Chondrocyte (in vitro differentiated cells): ENCODE data around the gene POP5. TPM values are rescaled to one million over a fixed set of nuclear protein-coding genes. Genes with fewer than 3 reads are reported as not detected.

Source experiments
- DNase-seq: peaks from one replicate; pipeline ENCODE4 v3.0.0; 2021; ENCODE audit warnings: mixed read lengths, low spot score
- H3K27ac Mint-ChIP-seq: one replicate; pipeline ENCODE4 v1.8.0; 2021; ENCODE audit warnings: mild to moderate bottlenecking, moderate library complexity, mixed read lengths; ENCODE audit not compliant: unreplicated experiment
- H3K27me3 Mint-ChIP-seq: 2 replicates; pipeline ENCODE4 v1.8.0; 2021; ENCODE audit warnings: low read depth, mixed read lengths
- H3K36me3 Mint-ChIP-seq: 2 replicates; pipeline ENCODE4 v1.8.0; 2021; ENCODE audit warnings: low read depth, mixed read lengths
- H3K4me1 Mint-ChIP-seq: 2 replicates; pipeline ENCODE4 v1.8.0; 2021; ENCODE audit warnings: low read depth, mild to moderate bottlenecking, mixed read lengths
- H3K4me3 Mint-ChIP-seq: one replicate; pipeline ENCODE4 v1.8.0; 2021; ENCODE audit warnings: mild to moderate bottlenecking, moderate library complexity, mixed read lengths; ENCODE audit not compliant: unreplicated experiment
- H3K9me3 Mint-ChIP-seq: 2 replicates; pipeline ENCODE4 v1.8.0; 2021; ENCODE audit warnings: low read depth, mixed read lengths
- total RNA-seq: library from RNA; stranded (reverse); gene quantifications from 3 replicates; pipeline ENCODE4 v1.2.1, GENCODE V29; 2021
- TF ChIP-seq, protein P1 (sequence below): fragments of 200-600 bp; sonication (generic); IDR thresholded peaks from 2 replicates; pipeline ENCODE4 v1.5.0; 2021; ENCODE audit warnings: antibody characterized with exemption, mild to moderate bottlenecking, moderate library complexity

The POP5 gene
- total RNA-seq, 1 donor from 2014 or later = 27.8 TPM

DNA sequence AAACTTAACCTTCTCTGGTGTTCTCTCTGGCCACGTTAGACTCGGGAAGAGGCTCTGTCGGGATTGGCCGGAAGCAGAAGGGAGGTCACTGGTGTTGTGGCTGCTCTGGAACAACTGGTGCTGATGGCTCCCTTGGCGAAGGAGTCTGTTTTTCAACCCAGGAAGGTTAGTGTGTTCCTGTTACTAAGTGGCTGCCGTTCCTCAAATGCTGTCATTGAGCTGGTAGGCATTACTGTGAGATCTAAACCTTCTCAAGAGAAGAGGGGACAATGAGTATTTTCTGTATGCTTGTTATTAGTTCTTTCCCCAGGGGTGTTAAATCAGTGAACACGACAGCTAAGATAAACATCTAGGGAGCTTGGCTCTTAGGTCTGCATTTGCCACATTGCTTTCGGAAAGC is 18.3 kb downstream of the POP5 start:
- no peaks in the 10 kb centered on the region for H3K9me3 Mint-ChIP-seq
- no peak overlapping the region for H3K27ac Mint-ChIP-seq
- H3K36me3 Mint-ChIP-seq = peaks cover 35% of the 10 kb centered on the region
- TF ChIP-seq, protein P1, sequence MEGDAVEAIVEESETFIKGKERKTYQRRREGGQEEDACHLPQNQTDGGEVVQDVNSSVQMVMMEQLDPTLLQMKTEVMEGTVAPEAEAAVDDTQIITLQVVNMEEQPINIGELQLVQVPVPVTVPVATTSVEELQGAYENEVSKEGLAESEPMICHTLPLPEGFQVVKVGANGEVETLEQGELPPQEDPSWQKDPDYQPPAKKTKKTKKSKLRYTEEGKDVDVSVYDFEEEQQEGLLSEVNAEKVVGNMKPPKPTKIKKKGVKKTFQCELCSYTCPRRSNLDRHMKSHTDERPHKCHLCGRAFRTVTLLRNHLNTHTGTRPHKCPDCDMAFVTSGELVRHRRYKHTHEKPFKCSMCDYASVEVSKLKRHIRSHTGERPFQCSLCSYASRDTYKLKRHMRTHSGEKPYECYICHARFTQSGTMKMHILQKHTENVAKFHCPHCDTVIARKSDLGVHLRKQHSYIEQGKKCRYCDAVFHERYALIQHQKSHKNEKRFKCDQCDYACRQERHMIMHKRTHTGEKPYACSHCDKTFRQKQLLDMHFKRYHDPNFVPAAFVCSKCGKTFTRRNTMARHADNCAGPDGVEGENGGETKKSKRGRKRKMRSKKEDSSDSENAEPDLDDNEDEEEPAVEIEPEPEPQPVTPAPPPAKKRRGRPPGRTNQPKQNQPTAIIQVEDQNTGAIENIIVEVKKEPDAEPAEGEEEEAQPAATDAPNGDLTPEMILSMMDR = no peak
- no peaks in the 10 kb centered on the region for H3K27me3 Mint-ChIP-seq
- H3K4me3 Mint-ChIP-seq = no peak overlapping the region
- no peak for DNase-seq
- H3K4me1 Mint-ChIP-seq = no peaks in the 10 kb centered on the region

DNA sequence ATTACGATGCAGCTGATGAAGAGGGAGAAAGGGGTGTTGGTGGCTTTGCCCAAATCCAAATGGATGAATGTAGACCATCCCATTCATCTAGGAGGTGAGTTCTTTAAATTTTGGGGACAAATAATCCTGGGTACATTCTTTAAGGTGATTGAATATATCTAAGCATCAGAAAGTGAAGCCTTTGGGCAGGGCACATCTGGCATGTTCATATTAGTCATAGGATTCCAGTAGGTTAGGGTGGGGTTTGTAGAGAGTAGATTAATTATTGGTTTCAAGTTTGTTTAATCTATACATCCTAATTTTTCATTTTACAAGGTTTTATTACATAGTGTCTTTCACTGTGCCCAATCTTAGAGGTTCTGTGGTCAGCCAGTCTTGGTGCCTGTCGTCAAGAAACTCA is 23.6 kb downstream of the POP5 start:
- H3K36me3 Mint-ChIP-seq = peaks cover 27% of the 10 kb centered on the region
- H3K4me3 Mint-ChIP-seq = no peak overlapping the region
- H3K4me1 Mint-ChIP-seq = peaks cover 7% of the 10 kb centered on the region
- no peak for DNase-seq
- no peaks in the 10 kb centered on the region for H3K9me3 Mint-ChIP-seq
- H3K27me3 Mint-ChIP-seq = no peaks in the 10 kb centered on the region
- TF ChIP-seq, protein P1 = no peak
- H3K27ac Mint-ChIP-seq = no peak overlapping the region

DNA sequence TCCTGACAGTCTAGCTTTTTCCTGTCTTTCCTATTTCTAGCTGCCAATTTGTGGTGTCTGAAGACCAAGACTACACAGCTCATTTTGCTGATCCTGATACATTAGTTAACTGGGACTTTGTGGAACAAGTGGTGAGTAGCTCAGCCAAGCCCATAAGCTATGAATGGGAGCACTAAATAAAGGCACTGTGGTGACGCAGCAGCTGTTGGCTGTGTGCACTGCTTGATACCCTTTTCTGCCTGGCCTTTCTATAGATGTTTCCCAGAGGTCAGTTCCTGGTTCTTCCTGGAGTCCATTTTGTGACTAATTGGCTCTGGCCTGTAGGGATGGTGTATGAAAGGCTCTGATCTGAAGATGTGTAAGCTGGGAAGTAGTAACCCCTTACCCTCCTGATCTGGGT is 26.5 kb downstream of the POP5 start:
- Mint-ChIP-seq H3K36me3 (peaks cover 22% of the 10 kb centered on the region), H3K27ac (no peak overlapping the region), H3K4me1 (peaks cover 7% of the 10 kb centered on the region), H3K4me3 (no peak overlapping the region), H3K9me3 (no peaks in the 10 kb centered on the region), H3K27me3 (no peaks in the 10 kb centered on the region)
- DNase-seq = no peak
- TF ChIP-seq, protein P1 = no peak

DNA sequence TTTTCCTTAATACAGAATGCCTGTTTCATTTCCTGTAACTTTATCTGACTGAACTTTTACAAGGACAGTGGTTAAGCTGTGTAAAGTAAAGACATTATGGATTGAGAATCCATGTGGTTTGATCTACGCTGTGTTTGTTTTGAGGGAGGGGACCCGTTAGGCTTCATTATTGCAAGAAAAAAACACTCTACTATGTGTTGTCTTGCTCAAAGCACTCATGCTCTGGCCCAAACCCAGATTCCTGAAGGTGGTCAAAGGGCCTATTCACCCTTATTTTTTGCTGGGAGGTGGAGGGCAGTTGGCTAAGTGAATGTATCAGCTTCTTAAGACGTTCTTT is 35.2 kb downstream of the POP5 start:
- peaks cover 11% of the 10 kb centered on the region for H3K4me1 Mint-ChIP-seq
- no peak overlapping the region for H3K4me3 Mint-ChIP-seq
- H3K36me3 Mint-ChIP-seq = peaks cover 6% of the 10 kb centered on the region
- TF ChIP-seq, protein P1 = no peak
- DNase-seq = no peak
- no peaks in the 10 kb centered on the region for H3K9me3 Mint-ChIP-seq
- H3K27me3 Mint-ChIP-seq = no peaks in the 10 kb centered on the region
- no peak overlapping the region for H3K27ac Mint-ChIP-seq

DNA sequence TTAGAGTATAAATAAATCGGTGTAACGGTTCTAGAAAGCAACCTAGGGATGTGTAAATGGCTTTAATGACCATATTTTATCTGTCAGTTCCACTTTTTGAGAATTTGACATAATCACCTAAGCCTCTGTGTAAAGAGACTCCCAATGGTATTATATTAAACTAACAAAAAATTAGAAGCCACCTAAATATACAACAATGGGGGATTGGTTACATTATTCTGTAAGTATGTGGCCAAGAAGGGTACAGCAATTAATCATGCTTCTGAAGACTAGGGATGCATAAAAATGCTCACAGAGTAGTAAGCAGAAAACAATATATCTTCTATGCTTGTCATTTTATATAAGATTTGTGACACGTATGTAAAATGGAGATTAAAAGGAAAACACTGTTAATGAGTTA is 36.5 kb downstream of the POP5 start:
- no peak overlapping the region for H3K27ac Mint-ChIP-seq
- DNase-seq = no peak
- no peak overlapping the region for H3K4me3 Mint-ChIP-seq
- no peaks in the 10 kb centered on the region for H3K27me3 Mint-ChIP-seq
- peaks cover 20% of the 10 kb centered on the region for H3K4me1 Mint-ChIP-seq
- H3K36me3 Mint-ChIP-seq = peaks cover 6% of the 10 kb centered on the region
- no peaks in the 10 kb centered on the region for H3K9me3 Mint-ChIP-seq
- TF ChIP-seq, protein P1 = no peak
